Vagina (tissue), 2 donors: ENCODE results near the gene LIPH. TPM values are rescaled to one million over a fixed set of nuclear protein-coding genes. Genes with fewer than 3 reads are reported as not detected.
"Not testable (repeated sequence)": the region's sequence is repeated elsewhere in the genome, so short reads cannot be mapped to it uniquely, and the experiment has no call there.

Experiments used
- DNase-seq, 2 donors: peaks; one replicate each; pipeline ENCODE4 v3.0.0-alpha.2; 2017; ENCODE audit errors: extremely low spot score in 2 of 2
- H3K27ac ChIP-seq: fragments of 200-600 bp; sonication (generic); one replicate; pipeline ENCODE4 v1.5.1; 2019
- H3K27me3 ChIP-seq: fragments of 200-600 bp; sonication (generic); one replicate; pipeline ENCODE4 v1.5.1; 2019
- H3K36me3 ChIP-seq, 2 donors: fragments of 200-600 bp; sonication (generic); one replicate each; pipeline ENCODE4 v1.5.1; 2017 to 2019
- H3K4me1 ChIP-seq: fragments of 200-600 bp; sonication (generic); one replicate; pipeline ENCODE4 v1.5.1; 2019
- H3K4me3 ChIP-seq, 2 donors: fragments of 200-600 bp; sonication (generic); 1 replicate in 1 of 2; 2 replicates in 1 of 2; pipeline ENCODE4 v1.5.1; 2016 to 2019
- H3K9me3 ChIP-seq: fragments of 200-600 bp; sonication (generic); one replicate; pipeline ENCODE4 v1.5.1; 2019
- POLR2A ChIP-seq, 2 donors: fragments of 450-650 bp; IDR thresholded peaks; one replicate each; pipeline ENCODE4 v1.6.1; 2017; ENCODE audit warnings: antibody characterized with exemption in 2 of 2, mild to moderate bottlenecking in 2 of 2, moderate library complexity in 2 of 2
- POLR2AphosphoS5 ChIP-seq, 2 donors: sonication (generic); formaldehyde crosslinking; IDR thresholded peaks; one replicate each; pipeline ENCODE4 v1.9.0; 2017; ENCODE audit warnings: antibody characterized with exemption in 2 of 2, mild to moderate bottlenecking in 2 of 2, low read depth in 1 of 2; ENCODE audit not compliant: insufficient read depth in 1 of 2
- intact Hi-C: fragments of 100-400 bp; cut with DNase I; formaldehyde crosslinking; loops from one replicate; pipeline ENCODE4 v1.15.1; 2023
- total RNA-seq: library from RNA; depleted of rRNA; stranded (reverse); fragments of >200 nt; gene quantifications from one replicate; pipeline ENCODE4 v1.2.3, GENCODE V29; 2016
- TF ChIP-seq, protein P1 (sequence below), 3 experiments: fragments of 450-650 bp in 2 of 3; fragments of 200-600 bp in 1 of 3; sonication (generic) in 1 of 3; IDR thresholded peaks; one replicate each; pipeline ENCODE4 v1.5.1; 2017 to 2019; ENCODE audit warnings: antibody characterized with exemption in 3 of 3, mild to moderate bottlenecking in 2 of 3, moderate library complexity in 2 of 3

LIPH gene
- total RNA-seq, 1 donor from 2014 or later: 2.7 TPM

DNA sequence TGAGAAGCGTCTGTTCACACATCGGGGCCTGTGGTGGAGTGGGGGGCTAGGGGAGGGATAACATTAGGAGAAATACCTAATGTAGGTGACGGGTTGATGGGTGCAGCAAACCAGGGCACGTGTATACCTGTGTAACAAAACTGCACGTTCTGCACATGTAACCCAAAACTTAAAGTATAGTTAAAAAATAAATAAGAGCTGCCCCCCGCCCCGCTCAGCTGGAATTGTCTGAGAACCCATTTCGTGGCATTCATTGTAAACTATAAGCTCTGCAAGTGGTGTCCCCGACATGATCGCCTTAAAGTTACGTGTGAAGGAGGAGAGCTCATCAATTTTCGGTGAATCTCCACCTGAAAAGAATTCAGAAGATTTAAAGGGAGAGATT lies 7.3 kb upstream of the LIPH start:
- intact Hi-C loops: no loop called here

DNA sequence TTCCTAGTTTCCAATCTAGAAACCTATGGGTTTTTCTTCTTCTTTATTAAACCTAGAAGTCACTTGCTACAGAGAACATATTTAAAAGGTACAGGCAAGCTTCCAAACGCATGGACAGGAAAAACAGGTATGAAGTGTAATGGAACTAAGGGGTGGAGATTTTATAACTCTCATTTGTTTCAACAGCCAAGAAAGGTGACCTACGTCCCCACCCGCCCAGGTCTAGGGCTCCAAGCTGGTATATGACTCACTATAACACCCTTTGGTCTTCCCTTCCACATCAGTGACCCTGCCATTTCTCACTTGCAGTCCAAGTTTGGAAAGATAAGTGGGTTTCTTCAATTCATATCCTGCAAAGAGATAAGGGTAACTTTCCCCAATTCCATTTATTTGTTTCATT lies 6.0 kb upstream of the LIPH start:
- DNase-seq: no peak
- H3K4me3 ChIP-seq: peak overlapping the region in 1 of 2 donors; percentile 1
- no peak for TF ChIP-seq POLR2A (IDR thresholded peaks at IDR 0.05)
- peak in 1 of 2 donors; percentile 21 for TF ChIP-seq POLR2AphosphoS5 (IDR thresholded peaks at IDR 0.05; ENCODE audit: insufficient read depth in 1 of 2, low read depth in 1 of 2)
- TF ChIP-seq, protein P1, sequence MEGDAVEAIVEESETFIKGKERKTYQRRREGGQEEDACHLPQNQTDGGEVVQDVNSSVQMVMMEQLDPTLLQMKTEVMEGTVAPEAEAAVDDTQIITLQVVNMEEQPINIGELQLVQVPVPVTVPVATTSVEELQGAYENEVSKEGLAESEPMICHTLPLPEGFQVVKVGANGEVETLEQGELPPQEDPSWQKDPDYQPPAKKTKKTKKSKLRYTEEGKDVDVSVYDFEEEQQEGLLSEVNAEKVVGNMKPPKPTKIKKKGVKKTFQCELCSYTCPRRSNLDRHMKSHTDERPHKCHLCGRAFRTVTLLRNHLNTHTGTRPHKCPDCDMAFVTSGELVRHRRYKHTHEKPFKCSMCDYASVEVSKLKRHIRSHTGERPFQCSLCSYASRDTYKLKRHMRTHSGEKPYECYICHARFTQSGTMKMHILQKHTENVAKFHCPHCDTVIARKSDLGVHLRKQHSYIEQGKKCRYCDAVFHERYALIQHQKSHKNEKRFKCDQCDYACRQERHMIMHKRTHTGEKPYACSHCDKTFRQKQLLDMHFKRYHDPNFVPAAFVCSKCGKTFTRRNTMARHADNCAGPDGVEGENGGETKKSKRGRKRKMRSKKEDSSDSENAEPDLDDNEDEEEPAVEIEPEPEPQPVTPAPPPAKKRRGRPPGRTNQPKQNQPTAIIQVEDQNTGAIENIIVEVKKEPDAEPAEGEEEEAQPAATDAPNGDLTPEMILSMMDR (IDR thresholded peaks at IDR 0.05): no peak
- H3K9me3 ChIP-seq: no peaks in the 10 kb centered on the region
- H3K27ac ChIP-seq: no peak overlapping the region
- H3K27me3 ChIP-seq: no peaks in the 10 kb centered on the region
- H3K36me3 ChIP-seq: no peaks in the 10 kb centered on the region
- no peaks in the 10 kb centered on the region for H3K4me1 ChIP-seq
- intact Hi-C loops: no loop called here

More for the DNA sequence above, 7.3 kb upstream of the LIPH start:
- H3K4me3 ChIP-seq: no peak overlapping the region
- H3K9me3 ChIP-seq: no peaks in the 10 kb centered on the region
- no peak for TF ChIP-seq POLR2A (IDR thresholded peaks at IDR 0.05)
- TF ChIP-seq, protein P1 (IDR thresholded peaks at IDR 0.05): no peak
- TF ChIP-seq POLR2AphosphoS5 (IDR thresholded peaks at IDR 0.05; ENCODE audit: insufficient read depth in 1 of 2, low read depth in 1 of 2): no peak
- no peaks in the 10 kb centered on the region for H3K4me1 ChIP-seq
- no peaks in the 10 kb centered on the region for H3K27me3 ChIP-seq
- no peak overlapping the region for H3K27ac ChIP-seq
- H3K36me3 ChIP-seq: no peaks in the 10 kb centered on the region
- DNase-seq: no peak

DNA sequence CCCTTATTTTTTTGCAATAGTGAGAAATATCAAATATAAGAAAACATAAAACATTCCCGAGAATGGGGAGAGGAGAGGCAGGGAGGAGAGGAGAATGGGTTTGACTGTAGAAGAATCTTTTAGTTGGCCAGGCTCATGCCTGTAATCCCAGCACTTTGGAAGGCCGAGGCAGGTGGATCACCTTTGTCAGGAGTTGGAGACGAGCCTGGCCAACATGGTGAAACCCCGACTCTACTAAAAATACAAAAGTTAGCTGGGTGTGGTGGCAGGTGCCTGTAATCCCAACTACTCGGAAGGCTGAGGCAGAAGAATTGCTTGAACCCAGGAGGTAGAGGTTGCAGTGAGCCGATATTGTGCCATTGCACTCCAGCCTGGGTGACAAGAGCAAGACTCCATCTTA lies 4.3 kb upstream of the LIPH start:
- H3K4me3 ChIP-seq, intact Hi-C loops, H3K36me3 ChIP-seq, H3K27ac ChIP-seq, H3K9me3 ChIP-seq, H3K27me3 ChIP-seq, H3K4me1 ChIP-seq, DNase-seq: not testable (repeated sequence)

DNA sequence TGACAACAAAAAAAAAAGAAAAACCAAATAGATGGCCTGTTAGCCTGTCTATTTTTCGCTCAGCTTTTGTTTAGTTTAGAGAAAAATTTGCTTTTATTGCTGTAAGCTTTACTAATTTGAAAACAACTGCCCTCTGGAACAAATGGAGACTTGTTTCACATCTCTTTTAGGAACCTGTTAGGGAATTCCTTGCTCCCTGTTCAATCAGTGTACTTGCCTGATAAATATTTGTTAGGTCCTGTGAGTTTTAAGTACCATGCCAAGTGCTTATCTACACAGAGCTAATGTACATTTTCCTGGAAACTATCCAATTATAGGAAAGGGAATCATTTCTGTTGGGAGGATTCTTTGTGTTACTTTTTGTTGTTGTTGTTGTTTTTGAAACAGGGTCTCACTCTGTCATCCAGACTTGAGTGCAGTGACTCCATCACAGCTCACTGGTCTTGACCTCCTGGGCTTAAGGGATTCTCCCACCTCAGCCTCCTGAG lies 3.5 kb upstream of the LIPH start:
- Histone ChIP-seq H3K4me1 (no peaks in the 10 kb centered on the region), H3K4me3 (no peak overlapping the region), H3K9me3 (no peaks in the 10 kb centered on the region), H3K27ac (no peak overlapping the region), H3K27me3 (no peaks in the 10 kb centered on the region), H3K36me3 (no peaks in the 10 kb centered on the region)
- intact Hi-C loops: no loop called here
- no peak for DNase-seq
- TF ChIP-seq, protein P1 (IDR thresholded peaks at IDR 0.05): no peak
- no peak for TF ChIP-seq POLR2A (IDR thresholded peaks at IDR 0.05)
- no peak for TF ChIP-seq POLR2AphosphoS5 (IDR thresholded peaks at IDR 0.05; ENCODE audit: insufficient read depth in 1 of 2, low read depth in 1 of 2)

DNA sequence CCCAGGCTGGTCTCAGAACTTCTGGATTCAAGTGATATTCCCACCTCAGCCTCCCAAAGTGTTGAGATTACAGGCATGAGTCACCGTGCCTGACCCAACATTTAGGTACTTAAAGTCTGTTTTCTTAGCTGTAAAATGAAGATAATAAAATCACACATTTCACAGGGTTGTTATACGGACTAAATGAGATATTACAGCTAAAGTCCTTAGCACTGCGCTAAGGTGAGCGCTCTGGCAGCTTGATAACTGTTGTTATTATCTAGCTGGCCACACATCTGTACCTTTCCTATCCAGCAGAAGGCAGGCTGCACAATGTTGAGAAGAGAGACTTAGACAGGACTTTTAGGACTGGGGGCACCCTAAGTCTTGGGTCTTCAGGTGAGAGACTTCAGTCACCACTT lies 2.7 kb upstream of the LIPH start:
- Histone ChIP-seq H3K9me3 (no peaks in the 10 kb centered on the region), H3K4me3 (no peak overlapping the region), H3K27me3 (no peaks in the 10 kb centered on the region), H3K4me1 (no peaks in the 10 kb centered on the region), H3K27ac (no peak overlapping the region), H3K36me3 (no peaks in the 10 kb centered on the region)
- intact Hi-C loops: no loop called here
- no peak for DNase-seq
- no peak for TF ChIP-seq POLR2A (IDR thresholded peaks at IDR 0.05)
- TF ChIP-seq, protein P1 (IDR thresholded peaks at IDR 0.05): no peak
- TF ChIP-seq POLR2AphosphoS5 (IDR thresholded peaks at IDR 0.05; ENCODE audit: insufficient read depth in 1 of 2, low read depth in 1 of 2): no peak
